K562 (cell line): ENCODE results near the gene HFE. TPM values are rescaled to one million over a fixed set of nuclear protein-coding genes. Genes with fewer than 3 reads are reported as not detected.

ENCODE experiments used
- ATAC-seq: fragments of 200-7000 bp; cut with Tn5 transposase; 3 replicates; pipeline ENCODE4 v1.9.1; 2020; ENCODE audit warnings: moderate library complexity
- BruUV-seq: library from RNA; stranded (reverse); fragments of 400-500 nt; replicated peaks from 2 replicates; lab custom pipeline; 2021; lab: Mats Ljungman, UMichigan
- CTCF ChIA-PET: fragments of 300-600 bp; formaldehyde crosslinking; extraction: SDS; loops from one replicate; lab custom pipeline; 2021; ENCODE audit warnings: low intra/inter-chr PET ratio; lab: Yijun Ruan, JAX
- POLR2A ChIA-PET: fragments of 300-600, 350-650 bp; sonication (Branson Sonifier 250); formaldehyde crosslinking; extraction: SDS; loops from one replicate; lab custom pipeline; 2021; ENCODE audit warnings: antibody characterized with exemption, inconsistent platforms; lab: Yijun Ruan, JAX
- DNase-seq, 4 experiments: peaks; one replicate each; pipeline versions ENCODE4 v3.0.0 to v3.0.0-alpha.2; 2011 to 2018; ENCODE audit warnings: low spot score in 3 of 4, mixed read lengths in 3 of 4; ENCODE audit errors: extremely low read depth in 1 of 4
- FAIRE-seq: peaks from 2 replicates; lab custom pipeline; 2011; peaks lifted over from hg19 to GRCh38; lab: Jason Lieb, UNC
- H2AFZ ChIP-seq: 2 replicates; pipeline ENCODE4 v1.6.0; 2011; ENCODE audit warnings: low read depth, low read length, control low read depth, inconsistent platforms
- H3K27ac ChIP-seq: fragments of 200-600 bp; 3 replicates; pipeline ENCODE4 v1.8.0; 2011; ENCODE audit warnings: low read depth, mild to moderate bottlenecking, control low read depth, inconsistent platforms, low read length, moderate library complexity, mixed read lengths; ENCODE audit errors: extremely low read depth
- H3K27me3 ChIP-seq, 2 experiments: fragments of 300-600 bp in 1 of 2; 2 replicates in 1 of 2; 3 replicates in 1 of 2; pipeline versions ENCODE4 v1.6.0 to v1.8.0; 2011; ENCODE audit warnings: inconsistent platforms in 2 of 2, low read length in 2 of 2, mild to moderate bottlenecking in 1 of 2, mixed read lengths in 1 of 2, moderate library complexity in 1 of 2; ENCODE audit not compliant: control insufficient read depth in 2 of 2, insufficient read depth in 2 of 2
- H3K36me3 ChIP-seq: fragments of 300-600 bp; 3 replicates; pipeline ENCODE4 v1.8.0; 2011; ENCODE audit warnings: mild to moderate bottlenecking, low read length, inconsistent platforms; ENCODE audit not compliant: control insufficient read depth, insufficient read depth
- H3K4me1 ChIP-seq, 2 experiments: fragments of 200-600 bp in 1 of 2; replicated peaks in 1 of 2; 2 replicates in 1 of 2; 3 replicates in 1 of 2; pipeline versions ENCODE4 v1.5.1 to v1.8.0; 2011; ENCODE audit warnings: inconsistent platforms in 2 of 2, low read length in 2 of 2, mild to moderate bottlenecking in 1 of 2, mixed read lengths in 1 of 2, moderate library complexity in 1 of 2; ENCODE audit not compliant: control insufficient read depth in 2 of 2, insufficient read depth in 2 of 2
- H3K4me2 ChIP-seq: 2 replicates; pipeline ENCODE4 v1.6.1; 2011; ENCODE audit warnings: low read length, control low read depth, inconsistent platforms, mixed read lengths; ENCODE audit not compliant: insufficient read depth
- H3K4me3 ChIP-seq: fragments of 200-600 bp; sonication (generic), shearing (Covaris generic); 2 replicates; pipeline ENCODE4 v1.5.1; 2016; ENCODE audit warnings: control low read depth, inconsistent platforms
- H3K79me2 ChIP-seq: fragments of 200-600 bp; 3 replicates; pipeline ENCODE4 v1.8.0; 2011; ENCODE audit warnings: low read length, inconsistent platforms; ENCODE audit not compliant: control insufficient read depth, insufficient read depth
- H3K9ac ChIP-seq, 2 experiments: 2 replicates each; pipeline versions ENCODE4 v1.6.0 to v1.6.1; 2011; ENCODE audit warnings: low read depth in 2 of 2, low read length in 2 of 2, control low read depth in 1 of 2, inconsistent platforms in 1 of 2, mild to moderate bottlenecking in 1 of 2, mixed read lengths in 1 of 2; ENCODE audit not compliant: insufficient read depth in 1 of 2
- H3K9me1 ChIP-seq: one replicate; pipeline ENCODE4 v1.6.0; 2011; ENCODE audit warnings: inconsistent platforms, mild to moderate bottlenecking, low read length, moderate library complexity; ENCODE audit not compliant: control insufficient read depth, insufficient read depth
- H3K9me3 ChIP-seq: replicated peaks from 2 replicates; pipeline ENCODE4 v1.5.1; 2011; ENCODE audit warnings: low read depth, low read length, inconsistent platforms; ENCODE audit not compliant: control insufficient read depth, insufficient read depth
- H4K20me1 ChIP-seq: replicated peaks from 2 replicates; pipeline ENCODE4 v1.6.1; 2011; ENCODE audit warnings: low read length, inconsistent platforms, mixed read lengths; ENCODE audit not compliant: control insufficient read depth, insufficient read depth
- DIDO1 ChIP-seq: fragments of 450-650 bp; IDR thresholded peaks from 2 replicates; pipeline ENCODE4 v1.6.1; 2016; ENCODE audit warnings: low read depth, missing biosample characterization, missing genetic modification characterization
- DMBX1 ChIP-seq: fragments of 250-450 bp; sonication (Bioruptor Pico); IDR thresholded peaks from 2 replicates; pipeline ENCODE4 v1.8.0; 2022; ENCODE audit warnings: inconsistent platforms, mild to moderate bottlenecking, moderate library complexity, borderline replicate concordance
- ID3 ChIP-seq, 2 experiments: fragments of 250-450 bp in 1 of 2; fragments of 450-650 bp in 1 of 2; sonication (Bioruptor Pico) in 1 of 2; IDR thresholded peaks; 2 replicates each; pipeline versions ENCODE4 v1.6.1 to v1.8.0; 2016 to 2021; ENCODE audit warnings: mild to moderate bottlenecking in 2 of 2, moderate library complexity in 2 of 2, missing compliant biosample characterization in 1 of 2, missing genetic modification characterization in 1 of 2
- KLF16 ChIP-seq: IDR thresholded peaks from 2 replicates; pipeline ENCODE4 v1.6.1; 2016; ENCODE audit warnings: antibody characterized with exemption
- MEF2D ChIP-seq: conservative IDR thresholded peaks from 2 replicates; pipeline ENCODE4 v1.6.1; 2016; ENCODE audit warnings: low read depth, missing genetic modification characterization, missing compliant biosample characterization
- MEIS2 ChIP-seq: fragments of 450-650 bp; IDR thresholded peaks from 2 replicates; pipeline ENCODE4 v1.6.1; 2014; ENCODE audit warnings: mild to moderate bottlenecking; ENCODE audit not compliant: partially characterized antibody
- POLR2H ChIP-seq: IDR thresholded peaks from 2 replicates; pipeline ENCODE4 v1.6.1; 2016; ENCODE audit warnings: missing genetic modification characterization, low read depth, mild to moderate bottlenecking, control low read depth, missing compliant biosample characterization, moderate library complexity
- RBM25 ChIP-seq: fragments of 200-400 bp; formaldehyde crosslinking; IDR thresholded peaks from 2 replicates; pipeline ENCODE4 v1.6.1; 2018; ENCODE audit warnings: low read length, low read depth, moderate library complexity; ENCODE audit not compliant: severe bottlenecking
- RBM39 ChIP-seq: fragments of 200-400 bp; formaldehyde crosslinking; optimal IDR thresholded peaks from 2 replicates; pipeline ENCODE3; 2018; ENCODE audit warnings: low read depth, low read length
- U2AF1 ChIP-seq: fragments of 200-400 bp; formaldehyde crosslinking; optimal IDR thresholded peaks from 2 replicates; pipeline ENCODE3; 2017; ENCODE audit warnings: mild to moderate bottlenecking, low read depth, low read length, moderate library complexity
- WGBS: fragments of 100-300 bp; shearing (Covaris generic); methylation state at CpG from one replicate; pipeline ENCODE4 v1.1.6; 2016; ENCODE audit warnings: low coverage, mixed read lengths; ENCODE audit not compliant: insufficient coverage; ENCODE audit errors: missing lambda C conversion rate; 5-methylcytosine and 5-hydroxymethylcytosine counted together
- in situ Hi-C: fragments of 300-500 bp; cut with MboI; formaldehyde crosslinking; loops from 4 replicates; pipeline ENCODE4 v1.15.0; 2018; ENCODE audit warnings: inconsistent platforms, mixed read lengths
- intact Hi-C: fragments of 100-400 bp; cut with micrococcal nuclease; formaldehyde crosslinking; loops from 2 replicates; pipeline ENCODE4 v1.14.2; 2022
- polyA plus RNA-seq, 8 experiments: library from polyadenylated mRNA; depleted of rRNA in 4 of 8; stranded (reverse) in 5 of 8; unstranded in 3 of 8; fragments of >200 nt; fragmentation: Nextera tagmentation in 2 of 8; fragmentation: Illumina TruSeq in 1 of 8; extraction: Ambion mirVana in 2 of 8; extraction: Trizol in 1 of 8; gene quantifications; 2 replicates each; pipeline versions ENCODE4 v1.2.1 to v1.2.3, GENCODE V29; 2011 to 2014; ENCODE audit warnings: inconsistent platforms in 1 of 8, missing spikeins in 1 of 8
- total RNA-seq, 7 experiments: library from RNA; depleted of rRNA in 6 of 7; stranded (reverse); fragments of >200 nt in 6 of 7; fragmentation: Illumina TruSeq in 2 of 7; extraction: Trizol in 2 of 7; gene quantifications; 2 replicates each; pipeline versions ENCODE4 v1.2.1 to v1.2.3, GENCODE V29; 2011 to 2021; ENCODE audit warnings: low replicate concordance in 1 of 7

Gene HFE
- total and polyA plus RNA-seq, 9 of the 15 experiments (the other 6 are each of a cell fraction or from before 2014, with no cell fraction given), result 0.14 to 1.2 (median 0.76) TPM

GRCh38 chr6:26064619-26065257 lies 22.5 kb upstream of the HFE start (continued):
- no peak for TF ChIP-seq ID3 (CRISPR knock-in tag; IDR thresholded peaks at IDR 0.05)
- peak; percentile 79; the same call in 1 of the 2 replicates for TF ChIP-seq ID3 (tag; IDR thresholded peaks at IDR 0.05)
- peak; percentile 54; the same call in 1 of the 2 replicates for TF ChIP-seq KLF16
- TF ChIP-seq POLR2H (tag), result no peak
- TF ChIP-seq DIDO1 (tag), result peak; percentile 41; the same call in 1 of the 2 replicates
- TF ChIP-seq RBM25, result peak; percentile 70
- TF ChIP-seq DMBX1 (CRISPR knock-in tag), result peak; percentile 53; the same call in 1 of the 2 replicates
- TF ChIP-seq MEIS2, result peak; percentile 33
- TF ChIP-seq MEF2D (tag), result no peak

GRCh38 chr6:26065952-26066380 lies 21.3 kb upstream of the HFE start:
- H3K27ac ChIP-seq, result peak overlapping the region; percentile 70
- intact Hi-C loops (loop anchor here (1.0 to 10.0 kb wide), 5 partner anchors 31 to 531 kb away; partner anchors contain the start of gene ABT1), in situ Hi-C loops (loop anchor here (5.0 to 10.0 kb wide), 2 partner anchors 36 to 529 kb away; partner anchors contain the start of gene ABT1)
- DNase-seq (peak; percentile 80 to 91 (median 84)), ATAC-seq (peak; percentile 91), FAIRE-seq (peak; percentile 89)
- no peaks in the 10 kb centered on the region for H3K27me3 ChIP-seq
- no peaks in the 10 kb centered on the region for H3K36me3 ChIP-seq
- H2AFZ ChIP-seq, result peak overlapping the region; percentile 93
- no peaks in the 10 kb centered on the region for H3K9me1 ChIP-seq
- H3K79me2 ChIP-seq, result no peaks in the 10 kb centered on the region
- no peaks in the 10 kb centered on the region for H4K20me1 ChIP-seq
- no peak overlapping the region for H3K4me3 ChIP-seq
- peaks cover under 1 to 6% of the 10 kb centered on the region in 2 experiments; a peak in 2 of 5 replicates for H3K4me1 ChIP-seq
- H3K9me3 ChIP-seq, result no peaks in the 10 kb centered on the region
- peak overlapping the region in 1 of 2 experiments; percentile 67; a peak in 2 of 4 replicates for H3K9ac ChIP-seq
- WGBS, result 4% methylated on average over 4 of the region's 4 CpGs
- ChIA-PET CTCF (interaction anchor here (0.7 to 6.9 kb wide), 4 partner anchors 32 to 1830 kb away, joined by 3 to 131 read pairs (median 4); a partner anchor contains a TSS), POLR2A (interaction anchor here (1.6 kb wide), 1 partner anchor 34 kb away, joined by 4 read pairs; a partner anchor contains a TSS)
- BruUV-seq, result no TSS peak
- H3K4me2 ChIP-seq, result peak overlapping the region; percentile 45; the same call in 1 of the 2 replicates
- TF ChIP-seq RBM39 (no peak), U2AF1 (no peak)
